ENCODE data around the gene YWHAB. TPM values are rescaled to one million over a fixed set of nuclear protein-coding genes. Genes with fewer than 3 reads are reported as not detected.

The YWHAB gene
- total RNA-seq, 4 donors from 2014 or later, result 139 to 182 (median 164) TPM

GRCh38 chr20:44954211-44954610, 68.7 kb downstream of the YWHAB start:
- Histone ChIP-seq H3K27me3 (no peaks in the 10 kb centered on the region), H3K36me3 (peaks cover 40 to 53% of the 10 kb centered on the region in 2 donors), H3K27ac (no peak overlapping the region), H3K4me3 (replicated peaks in 1 of 3) (no peak overlapping the region), H3K4me1 (peaks cover 4 to 8% of the 10 kb centered on the region in 2 donors), H3K9me3 (no peaks in the 10 kb centered on the region)
- no peak for DNase-seq
- WGBS, 2 donors, result 97 to 98% methylated on average over 5 of the region's 5 CpGs
- intact Hi-C loops (cut with DNase I), result no loop called here
- TF ChIP-seq POLR2A (IDR thresholded peaks at IDR 0.05) (no peak), CTCF (IDR thresholded peaks at IDR 0.05) (no peak)

DNA sequence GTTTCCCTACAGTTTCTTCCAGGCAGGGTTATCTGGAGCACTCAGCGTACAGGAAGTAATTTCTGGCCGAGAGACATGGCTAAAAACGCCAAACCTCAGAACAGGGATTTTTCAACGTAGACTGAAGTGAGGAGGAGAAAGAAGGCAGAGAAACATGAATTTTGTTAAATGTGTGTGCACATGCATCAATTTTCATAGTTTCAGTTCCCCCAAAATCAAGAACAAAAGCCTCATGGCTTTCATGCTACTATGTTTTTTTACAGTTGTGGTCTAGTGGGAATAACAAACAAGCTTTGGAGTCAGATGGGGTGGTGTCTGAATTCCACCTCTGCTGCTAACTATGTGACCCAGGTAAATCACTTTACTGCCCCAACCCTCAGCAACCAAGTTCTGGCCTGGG, 69.8 kb downstream of the YWHAB start:
- intact Hi-C loops (cut with DNase I), result no loop called here
- H3K4me3 ChIP-seq (replicated peaks in 1 of 3), result no peak overlapping the region
- no peaks in the 10 kb centered on the region for H3K9me3 ChIP-seq
- DNase-seq, result no peak
- TF ChIP-seq CTCF (IDR thresholded peaks at IDR 0.05) (no peak), POLR2A (IDR thresholded peaks at IDR 0.05) (no peak)
- no peaks in the 10 kb centered on the region for H3K27me3 ChIP-seq
- H3K27ac ChIP-seq, result no peak overlapping the region
- peaks cover 40 to 49% of the 10 kb centered on the region in 2 donors for H3K36me3 ChIP-seq
- H3K4me1 ChIP-seq, result peaks cover 7 to 10% of the 10 kb centered on the region in 2 donors
- 90 to 91% methylated on average over 4 of the region's 4 CpGs for WGBS, 2 donors

DNA sequence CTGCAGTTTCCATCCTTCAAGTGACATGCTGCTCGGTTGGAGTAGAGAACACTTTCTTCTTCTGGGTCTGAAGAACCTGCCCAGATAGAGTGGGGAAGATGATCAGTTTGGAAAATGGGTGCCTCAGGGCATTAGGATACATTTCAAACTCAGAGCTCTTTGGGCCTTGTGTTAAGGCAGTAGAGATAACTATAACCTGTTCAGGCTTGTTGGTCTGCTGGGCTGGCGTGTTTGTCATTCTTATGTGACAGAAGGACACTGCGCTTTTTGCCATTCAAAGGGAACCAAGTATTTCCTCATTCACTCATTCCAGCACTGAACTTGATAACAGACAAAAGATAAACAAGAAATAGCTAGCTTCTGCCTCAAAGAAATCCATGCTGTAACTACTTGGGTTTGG, 70.9 kb downstream of the YWHAB start:
- TF ChIP-seq POLR2A (IDR thresholded peaks at IDR 0.05) (no peak), CTCF (IDR thresholded peaks at IDR 0.05) (no peak)
- no peak overlapping the region for H3K4me3 ChIP-seq (replicated peaks in 1 of 3)
- intact Hi-C loops (cut with DNase I), result no loop called here
- DNase-seq, result no peak
- WGBS, 2 donors, result 100% methylated on average over 3 of the region's 3 CpGs
- H3K4me1 ChIP-seq, result peaks cover 7 to 10% of the 10 kb centered on the region in 2 donors
- peaks cover 30 to 37% of the 10 kb centered on the region in 2 donors for H3K36me3 ChIP-seq
- no peaks in the 10 kb centered on the region for H3K27me3 ChIP-seq
- H3K9me3 ChIP-seq, result no peaks in the 10 kb centered on the region
- H3K27ac ChIP-seq, result no peak overlapping the region

Other genes starting within 250 kb of the YWHAB start
- gene ADA, start 234.0 kb upstream of the YWHAB start, total RNA-seq, result 10 to 100 TPM in 1 of 4 donors, 1 to 10 TPM in 3; 4.0 to 13.9 (median 7.1) TPM
- 10 to 100 TPM in 2 of 4 donors, 1 to 10 TPM in 2; 4.7 to 47.6 (median 26.6) TPM for gene CCN5, start 170.3 kb upstream of the YWHAB start, total RNA-seq
- 1 to 10 TPM; 2.5 to 5.1 (median 3.4) TPM for gene KCNK15, start 139.8 kb upstream of the YWHAB start, total RNA-seq
- gene RIMS4, start 75.2 kb upstream of the YWHAB start, total RNA-seq, result 10 to 100 TPM in 2 of 4 donors, 1 to 10 TPM in 2; 2.8 to 13.8 (median 7.9) TPM
- gene PABPC1L, start 24.4 kb downstream of the YWHAB start, total RNA-seq, result 10 to 100 TPM; 26.5 to 53.8 (median 31.9) TPM
- 10 to 100 TPM; 18.4 to 26.0 (median 23.0) TPM for gene TOMM34, start 74.7 kb downstream of the YWHAB start, total RNA-seq
- 10 to 100 TPM; 18.8 to 37.2 (median 29.2) TPM for gene STK4, start 80.8 kb downstream of the YWHAB start, total RNA-seq
- under 1 TPM in 2 of 4 donors, not detected in 2; 0.20 to 0.78 TPM for gene KCNS1, start 215.4 kb downstream of the YWHAB start, total RNA-seq
- gene WFDC5, start 229.5 kb downstream of the YWHAB start, total RNA-seq, result not detected
- not detected for gene WFDC12, start 238.8 kb downstream of the YWHAB start, total RNA-seq